Right kidney (tissue), 1 donor: ENCODE measurements around the gene LRRC17.
"Not testable (repeated sequence)": the region's sequence is repeated elsewhere in the genome, so short reads cannot be mapped to it uniquely, and the experiment has no call there.

ENCODE experiments used
- DNase-seq: peaks from one replicate; pipeline ENCODE4 v3.0.0-alpha.2; 2016

Gene LRRC17

DNA sequence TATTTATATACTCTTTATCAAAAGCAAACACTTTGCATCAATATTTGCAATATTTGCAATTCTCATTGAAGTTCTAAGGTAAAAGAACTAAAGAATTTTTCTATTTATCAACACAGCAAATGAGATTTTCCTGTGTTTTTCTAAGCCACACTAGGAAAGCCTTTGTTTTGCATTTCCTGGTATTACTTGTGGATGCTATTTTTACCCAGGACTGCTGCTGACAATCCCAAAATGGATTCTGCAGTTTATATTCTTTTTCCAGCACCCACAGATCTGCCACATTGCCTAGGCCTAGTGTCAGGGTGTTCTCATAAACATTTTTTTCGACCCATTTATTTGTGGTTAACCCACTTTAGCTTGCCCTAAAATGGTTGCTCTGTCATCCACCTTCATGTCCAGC, 25.9 kb downstream of the LRRC17 start:
- no peak for DNase-seq

DNA sequence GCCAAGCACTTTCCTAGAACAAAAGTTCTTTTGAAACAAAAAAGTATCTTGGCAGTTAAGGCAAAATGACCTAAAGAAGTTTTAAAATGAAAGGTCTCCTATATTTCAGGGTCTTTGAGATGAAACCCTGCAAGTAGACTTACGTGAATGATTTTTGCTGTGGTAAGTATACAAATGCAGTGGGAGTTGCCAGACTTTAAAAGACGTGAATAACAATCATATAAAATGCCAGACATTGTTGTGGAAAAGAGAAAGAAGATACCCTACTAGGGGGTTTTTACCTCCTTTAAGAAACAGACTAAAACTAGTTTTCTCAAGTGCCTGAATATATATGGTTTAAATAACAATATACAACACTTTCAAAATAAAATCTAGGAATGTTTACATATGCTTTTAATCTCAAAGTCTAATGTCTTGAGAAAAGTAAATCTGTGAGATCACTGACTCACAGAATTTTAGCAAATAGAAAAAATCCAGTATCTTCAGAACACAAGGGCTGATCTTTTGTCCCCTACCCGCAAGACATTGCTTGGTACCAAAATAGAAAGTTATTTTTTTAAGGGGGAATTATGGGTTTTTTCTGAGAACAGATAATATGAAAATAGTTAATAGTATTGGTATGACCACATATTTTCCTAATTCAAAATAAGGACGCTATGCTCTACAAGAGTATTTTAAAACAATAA, 29.5 kb downstream of the LRRC17 start:
- DNase-seq: no peak

DNA sequence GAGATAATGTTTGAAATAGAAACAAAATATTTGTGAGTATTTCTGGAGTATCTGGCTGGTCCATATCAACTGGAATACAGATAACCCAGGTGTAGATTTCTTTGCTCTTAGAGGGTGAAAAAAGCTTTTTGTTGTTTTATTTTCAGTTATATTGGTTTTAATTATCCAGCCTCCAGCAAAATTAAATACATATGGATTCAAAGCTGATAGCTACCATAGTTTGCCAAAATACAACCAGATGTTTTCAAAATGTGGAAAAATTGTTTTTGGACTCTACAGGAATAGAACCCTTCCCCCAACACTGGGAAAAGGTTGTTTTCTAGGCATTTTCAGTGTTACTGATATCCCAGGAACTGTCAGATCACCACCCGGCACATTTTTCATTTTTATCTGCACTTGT, 30.1 kb downstream of the LRRC17 start:
- no peak for DNase-seq

DNA sequence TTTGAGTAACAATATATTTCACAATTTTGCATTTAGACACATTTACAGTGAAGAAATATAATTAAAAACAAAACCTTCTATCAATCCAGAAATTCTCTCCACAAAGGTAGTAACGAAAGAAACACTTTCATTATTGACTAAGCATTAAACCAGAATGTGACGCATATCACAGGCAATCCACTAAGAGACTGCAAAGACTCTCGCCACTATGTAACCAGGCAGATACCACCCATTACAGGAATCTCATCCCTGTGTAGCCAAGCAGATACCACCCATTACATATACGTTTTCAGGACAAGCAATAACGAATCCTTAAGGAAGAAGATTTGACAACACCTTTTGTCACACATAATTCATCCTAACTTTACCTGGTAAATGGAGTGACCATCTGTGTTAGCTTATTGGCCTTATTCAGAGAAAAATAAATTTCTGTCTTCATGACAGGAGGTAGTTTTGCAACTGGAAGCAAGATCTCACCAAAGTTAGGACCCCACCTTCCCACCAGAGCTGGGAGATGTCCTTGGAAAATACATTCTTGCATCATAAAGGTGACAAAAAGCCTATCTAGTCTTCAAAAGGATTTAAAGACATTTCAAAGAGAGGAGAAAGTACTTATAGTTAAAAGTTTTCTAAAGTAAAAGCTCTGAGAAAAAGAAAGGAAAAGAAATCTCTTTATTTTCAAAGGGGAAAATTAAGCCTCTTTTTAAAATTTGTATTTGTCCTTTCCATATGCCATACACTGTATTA, 30.8 kb downstream of the LRRC17 start:
- DNase-seq: no peak

DNA sequence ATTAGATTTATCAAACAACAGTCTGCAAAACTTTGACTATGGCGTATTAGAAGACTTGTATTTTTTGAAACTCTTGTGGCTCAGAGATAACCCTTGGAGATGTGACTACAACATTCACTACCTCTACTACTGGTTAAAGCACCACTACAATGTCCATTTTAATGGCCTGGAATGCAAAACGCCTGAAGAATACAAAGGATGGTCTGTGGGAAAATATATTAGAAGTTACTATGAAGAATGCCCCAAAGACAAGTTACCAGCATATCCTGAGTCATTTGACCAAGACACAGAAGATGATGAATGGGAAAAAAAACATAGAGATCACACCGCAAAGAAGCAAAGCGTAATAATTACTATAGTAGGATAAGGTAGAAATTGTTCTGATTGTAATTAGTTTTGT, 31.4 kb downstream of the LRRC17 start:
- DNase-seq: no peak

DNA sequence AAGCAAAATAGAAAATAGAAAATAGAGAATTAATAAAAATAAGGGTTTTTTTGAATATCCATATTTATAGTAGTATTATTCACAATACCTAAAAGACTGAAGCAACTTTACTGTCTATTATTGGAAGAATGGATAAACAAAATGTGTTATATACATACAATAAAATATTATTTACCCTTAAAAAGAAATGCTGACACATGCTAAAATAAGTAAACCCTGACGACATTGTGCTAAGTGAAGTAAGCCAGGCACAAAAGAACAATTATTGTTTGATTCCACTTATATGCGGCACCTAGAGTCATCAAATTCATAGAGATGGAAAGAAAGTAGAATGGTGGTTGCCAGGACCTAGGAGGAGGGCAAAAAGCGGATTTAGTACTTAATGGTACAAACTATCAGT, 39.0 kb downstream of the LRRC17 start:
- no peak for DNase-seq

DNA sequence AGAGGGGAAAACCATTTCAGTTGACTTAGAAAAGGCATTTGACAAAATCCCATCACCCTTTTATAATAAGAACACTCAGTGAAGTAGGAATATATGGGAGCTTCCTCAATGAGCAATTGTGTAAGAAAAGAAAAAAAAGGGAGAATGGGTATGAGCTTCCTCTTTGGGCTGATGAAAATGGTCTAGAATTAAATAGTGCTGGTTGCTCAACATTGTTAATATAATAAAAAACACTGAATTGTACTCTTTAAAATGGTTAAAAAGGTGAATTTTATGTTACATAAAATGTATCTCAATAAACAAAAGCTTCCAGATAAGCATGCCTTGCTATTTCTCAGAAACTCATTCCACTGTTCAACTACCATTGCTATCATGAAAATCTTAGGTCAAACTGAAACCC, 40.6 kb downstream of the LRRC17 start:
- no peak for DNase-seq

DNA sequence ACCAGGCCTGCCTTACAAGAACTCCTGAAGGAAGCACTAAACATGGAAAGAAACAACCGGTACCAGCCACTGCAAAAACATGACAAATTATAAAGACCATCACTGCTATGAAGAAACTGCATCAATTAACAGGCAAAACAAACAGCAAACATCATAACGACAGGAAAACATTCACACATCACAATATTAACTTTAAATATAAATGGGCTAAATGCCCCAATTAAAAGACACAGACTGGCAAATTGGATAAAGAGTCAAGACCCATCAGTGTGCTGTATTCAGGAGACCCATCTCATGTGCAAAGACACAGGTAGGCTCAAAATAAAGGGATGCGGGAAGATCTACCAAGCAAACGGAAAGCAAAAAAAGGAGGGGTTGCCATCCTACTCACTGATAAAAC, 41.6 kb downstream of the LRRC17 start:
- DNase-seq: not testable (repeated sequence)

DNA sequence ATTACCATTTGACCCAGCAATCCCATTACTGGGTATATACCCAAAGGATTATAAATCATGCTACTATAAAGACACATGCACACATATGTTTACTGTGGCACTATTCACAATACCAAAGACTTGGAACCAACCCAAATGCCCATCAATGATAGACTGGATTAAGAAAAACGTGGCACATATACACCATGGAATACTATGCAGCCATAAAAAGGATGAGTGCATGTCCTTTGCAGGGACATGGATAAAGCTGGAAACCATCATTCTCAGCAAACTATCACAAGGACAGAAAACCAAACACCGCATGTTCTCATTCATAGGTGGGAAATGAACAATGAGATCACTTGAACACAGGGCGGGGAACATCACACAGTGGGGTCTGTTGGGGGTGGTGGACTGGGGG, 45.2 kb downstream of the LRRC17 start:
- not testable (repeated sequence) for DNase-seq

DNA sequence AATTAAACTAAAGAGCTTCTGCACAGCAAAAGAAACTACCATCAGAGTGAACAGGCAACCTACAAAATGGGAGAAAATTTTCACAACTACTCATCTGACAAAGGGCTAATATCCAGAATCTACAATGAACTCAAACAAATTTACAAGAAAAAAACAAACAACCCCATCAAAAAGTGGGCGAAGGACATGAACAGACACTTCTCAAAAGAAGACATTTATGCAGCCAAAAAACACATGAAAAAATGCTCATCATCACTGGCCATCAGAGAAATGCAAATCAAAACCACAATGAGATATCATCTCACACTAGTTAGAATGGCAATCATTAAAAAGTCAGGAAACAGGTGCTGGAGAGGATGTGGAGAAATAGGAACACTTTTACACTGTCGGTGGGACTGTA, 49.2 kb downstream of the LRRC17 start:
- DNase-seq: not testable (repeated sequence)

DNA sequence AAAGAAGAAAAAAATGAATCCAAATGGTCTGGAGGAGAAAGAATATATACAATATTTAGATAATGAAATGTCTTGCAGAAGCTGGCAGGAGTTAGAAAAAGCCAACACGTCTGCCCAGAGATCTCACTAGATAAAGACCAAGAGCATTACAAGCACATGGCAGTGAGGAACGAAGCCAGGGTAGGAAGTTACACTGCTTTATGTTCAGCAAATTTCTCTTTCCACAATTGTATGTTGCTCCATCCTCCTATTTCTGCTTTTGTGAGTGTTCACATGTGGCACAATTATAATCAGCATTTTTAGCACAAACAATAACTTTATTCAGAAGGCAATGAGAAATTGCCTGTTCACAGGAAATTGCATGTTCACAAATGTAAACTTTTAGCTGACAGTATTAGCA, 53.7 kb downstream of the LRRC17 start:
- no peak for DNase-seq

DNA sequence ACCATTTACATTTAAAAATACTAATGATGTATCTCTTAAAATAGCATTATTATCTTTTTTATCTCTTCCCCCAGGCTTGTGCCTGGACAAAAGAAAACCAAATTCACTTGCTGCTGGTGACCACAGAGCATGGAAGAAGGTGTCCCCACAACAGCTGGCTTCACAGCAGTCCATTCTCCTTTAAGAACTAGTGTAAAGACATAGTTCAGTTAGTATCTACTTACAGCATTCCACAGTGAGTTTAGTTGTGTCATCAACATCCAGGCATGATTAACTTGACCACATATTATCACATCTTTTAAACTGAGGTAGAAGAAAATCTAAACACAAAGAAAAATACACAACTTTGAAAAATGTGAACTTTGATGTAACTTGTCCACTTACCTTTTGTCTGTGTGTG, 55.0 kb downstream of the LRRC17 start:
- no peak for DNase-seq

DNA sequence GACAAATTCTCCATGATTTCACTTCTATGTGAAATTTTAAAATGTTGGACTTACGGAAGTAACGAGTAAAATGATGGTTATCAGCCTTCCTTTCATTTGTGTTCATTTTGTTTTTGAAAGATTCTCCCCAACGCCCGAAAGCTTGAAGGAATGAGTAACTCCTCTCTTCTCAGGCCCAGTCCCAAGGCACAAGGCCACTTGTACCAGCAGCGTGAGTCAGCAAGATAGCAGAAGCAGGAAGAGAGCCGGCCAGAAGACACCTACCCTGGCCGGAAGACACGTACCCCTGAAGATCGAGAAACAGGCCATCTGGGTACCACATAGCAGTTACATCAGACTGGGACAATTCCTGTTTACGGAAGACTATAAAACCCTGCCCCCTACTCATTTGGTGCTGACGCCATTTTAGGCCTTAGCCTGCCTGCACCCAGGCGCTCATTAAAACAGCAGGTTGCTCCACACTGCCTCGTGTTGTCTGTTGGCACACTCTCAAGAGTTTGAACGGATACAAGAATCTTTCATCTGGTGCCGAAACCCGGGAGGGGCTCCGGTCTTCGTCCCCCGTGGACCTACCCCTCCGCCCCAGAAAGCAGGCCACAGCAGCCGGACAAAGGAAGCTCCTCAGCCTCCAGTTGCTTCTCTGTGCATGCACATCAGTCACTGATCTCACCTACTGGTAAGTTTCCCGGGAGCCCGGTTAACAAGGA, 60.4 kb downstream of the LRRC17 start:
- DNase-seq: no peak

DNA sequence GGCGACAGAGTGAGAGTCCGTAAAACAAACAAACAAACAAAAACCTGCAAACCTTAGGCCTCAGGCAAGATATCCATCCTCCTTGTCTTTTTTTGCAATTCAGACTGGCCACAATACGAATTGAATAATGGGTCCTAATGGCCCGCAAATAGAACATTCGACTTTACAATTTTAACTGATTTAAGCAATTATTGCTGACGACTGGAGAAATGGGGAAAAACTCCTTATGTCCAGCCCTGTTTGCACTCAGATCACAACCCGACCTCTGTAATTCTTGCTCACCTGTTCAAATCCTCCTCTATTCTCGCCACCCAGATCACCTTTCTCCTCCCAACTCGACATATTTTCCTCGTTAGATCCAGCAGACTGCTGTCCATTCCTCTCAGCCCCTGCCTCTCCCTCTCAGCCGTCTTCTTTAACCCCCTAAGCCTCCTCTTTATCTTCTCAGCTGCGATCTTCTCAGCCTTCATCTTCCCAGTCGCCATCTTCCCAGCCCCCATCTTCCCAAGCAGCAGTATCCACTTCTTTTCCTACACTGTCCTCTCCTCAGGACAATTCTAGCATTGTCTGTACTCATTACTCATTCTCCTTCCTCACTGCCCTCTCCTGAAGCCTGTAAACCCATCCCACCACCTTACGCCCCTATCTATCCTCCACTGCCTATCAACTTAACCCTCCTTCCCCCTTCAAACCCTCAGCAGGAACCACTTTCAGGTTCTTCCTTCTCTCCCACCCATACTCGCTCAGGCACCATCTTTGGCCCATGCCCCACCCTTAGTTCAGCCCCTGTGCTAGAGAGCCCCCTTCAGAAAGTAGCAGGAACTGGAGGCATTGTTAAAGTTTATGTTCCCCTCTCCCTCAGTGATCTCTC, 61.8 kb downstream of the LRRC17 start:
- DNase-seq: no peak

DNA sequence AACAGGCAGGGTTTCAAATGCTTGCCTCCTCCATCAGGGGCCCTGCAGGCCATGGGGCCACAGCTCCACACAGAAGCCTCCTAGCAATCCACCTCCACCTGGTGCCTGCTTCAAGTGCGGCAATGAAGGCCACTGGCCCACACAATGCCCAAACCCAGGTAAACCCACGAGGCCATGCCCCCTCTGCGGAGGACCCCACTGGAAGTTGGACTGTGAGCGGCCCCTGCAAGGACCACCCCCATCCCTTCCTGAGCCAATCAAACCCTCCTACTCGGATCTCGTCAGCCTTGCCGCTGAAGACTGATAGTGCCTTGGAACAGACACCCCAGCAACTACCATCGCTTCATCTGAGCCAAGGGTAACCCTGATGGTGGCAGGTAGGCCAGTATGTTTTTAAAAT, 63.1 kb downstream of the LRRC17 start:
- DNase-seq: no peak

DNA sequence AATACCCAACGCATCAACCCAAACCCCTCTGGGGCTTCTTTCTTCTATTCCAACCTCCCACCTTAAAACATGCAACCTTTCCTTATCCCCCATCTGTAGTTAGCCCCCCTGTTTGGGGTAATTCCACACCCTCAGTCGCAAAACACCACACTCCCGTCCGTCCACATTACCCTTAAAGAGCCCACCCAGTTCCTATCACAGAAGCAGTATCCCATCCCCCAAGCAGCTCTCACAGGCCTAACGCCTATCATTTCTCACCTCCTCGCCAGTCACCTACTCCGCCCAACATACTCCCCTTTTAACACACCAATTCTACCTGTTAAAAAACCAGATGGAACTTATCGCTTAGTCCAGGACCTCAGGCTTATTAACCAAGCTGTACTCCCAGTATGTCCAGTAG, 63.7 kb downstream of the LRRC17 start:
- DNase-seq: no peak

DNA sequence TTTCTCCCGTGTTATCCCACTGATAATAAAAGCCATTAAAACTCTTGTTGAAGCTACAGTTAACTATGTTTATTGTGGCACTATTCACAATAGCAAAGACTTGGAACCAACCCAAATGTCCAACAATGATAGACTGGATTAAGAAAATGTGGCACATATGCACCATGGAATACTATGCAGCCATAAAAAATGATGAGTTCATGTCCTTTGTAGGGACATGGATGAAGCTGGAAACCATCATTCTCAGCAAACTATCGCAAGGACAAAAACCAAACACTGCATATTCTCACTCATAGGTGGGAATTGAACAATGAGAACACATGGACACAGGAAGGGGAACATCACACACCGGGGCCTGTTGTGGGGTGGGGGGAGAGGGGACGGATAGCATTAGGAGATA, 64.8 kb downstream of the LRRC17 start:
- DNase-seq: not testable (repeated sequence)

DNA sequence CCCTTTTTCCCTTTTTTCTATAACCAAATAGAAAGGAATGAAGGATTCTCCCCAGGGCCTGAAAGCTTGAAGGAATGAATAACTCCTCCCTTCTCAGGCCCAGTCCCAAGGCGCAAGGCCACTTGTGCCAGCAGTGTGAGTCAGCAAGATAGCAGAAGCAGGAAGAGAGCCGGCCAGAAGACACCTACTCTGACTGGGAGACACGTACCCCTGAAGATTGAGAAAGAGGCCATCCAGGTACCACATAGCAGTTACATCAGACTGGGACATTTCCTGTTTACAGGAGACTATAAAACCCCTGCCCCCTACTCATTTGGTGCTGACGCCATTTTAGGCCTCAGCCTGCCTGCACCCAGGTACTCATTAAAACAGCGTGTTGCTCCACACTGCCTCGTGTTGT, 65.5 kb downstream of the LRRC17 start:
- DNase-seq: no peak

DNA sequence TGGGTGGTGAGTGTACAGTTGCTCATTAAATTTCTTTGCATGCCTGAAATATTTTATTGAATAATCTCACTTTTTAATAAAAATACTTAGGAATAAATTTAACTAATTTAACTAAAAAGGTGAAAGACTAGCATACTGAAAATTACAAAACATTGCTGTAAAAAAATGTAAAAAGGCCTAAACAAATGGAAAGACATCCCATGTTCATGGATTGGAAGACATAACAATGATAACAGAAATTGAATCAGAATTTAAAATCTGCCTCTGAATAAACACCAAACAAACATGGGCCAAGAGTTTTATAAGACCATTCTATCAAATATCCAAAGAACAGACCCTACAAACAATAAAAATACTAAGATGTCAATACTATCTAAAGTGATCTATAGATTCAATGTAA, 66.9 kb downstream of the LRRC17 start:
- no peak for DNase-seq

DNA sequence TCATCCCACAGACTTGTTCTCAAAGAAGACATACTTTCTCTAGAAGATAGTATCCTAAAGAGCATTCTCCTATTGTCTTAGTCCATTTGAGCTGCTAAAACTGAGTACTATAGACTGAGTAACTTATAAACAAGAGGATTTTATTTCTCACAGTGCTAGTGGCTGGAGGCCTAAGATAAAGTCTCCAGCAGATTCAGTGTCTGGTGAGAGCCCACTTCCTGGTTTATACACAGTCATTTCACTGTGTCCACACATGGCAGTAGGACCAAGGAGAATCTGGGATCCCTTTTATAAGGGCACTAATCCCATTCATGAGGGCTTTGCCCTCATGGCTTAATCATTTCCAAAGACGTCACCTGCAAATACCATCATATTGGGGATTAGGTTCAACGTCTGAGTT, 68.7 kb downstream of the LRRC17 start:
- DNase-seq: no peak

DNA sequence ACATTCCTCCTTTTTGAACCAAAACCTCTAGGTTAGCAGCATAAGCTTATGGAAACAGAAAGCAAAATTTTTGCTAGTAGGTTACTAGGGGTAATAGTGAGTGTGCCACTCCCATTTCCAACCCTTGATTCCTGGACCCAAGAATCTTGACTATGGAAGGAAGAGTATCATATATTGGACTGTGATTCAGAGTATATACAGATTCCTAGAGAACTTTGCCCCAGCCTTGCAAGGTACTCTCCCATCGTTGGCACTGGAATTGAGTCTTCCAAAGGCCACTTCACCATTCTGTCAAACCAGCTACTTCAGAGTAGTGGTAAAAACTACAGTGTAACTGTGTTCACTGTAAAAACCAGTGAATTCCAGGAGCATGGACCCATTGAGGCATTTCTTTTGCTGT, 69.4 kb downstream of the LRRC17 start:
- DNase-seq: no peak

DNA sequence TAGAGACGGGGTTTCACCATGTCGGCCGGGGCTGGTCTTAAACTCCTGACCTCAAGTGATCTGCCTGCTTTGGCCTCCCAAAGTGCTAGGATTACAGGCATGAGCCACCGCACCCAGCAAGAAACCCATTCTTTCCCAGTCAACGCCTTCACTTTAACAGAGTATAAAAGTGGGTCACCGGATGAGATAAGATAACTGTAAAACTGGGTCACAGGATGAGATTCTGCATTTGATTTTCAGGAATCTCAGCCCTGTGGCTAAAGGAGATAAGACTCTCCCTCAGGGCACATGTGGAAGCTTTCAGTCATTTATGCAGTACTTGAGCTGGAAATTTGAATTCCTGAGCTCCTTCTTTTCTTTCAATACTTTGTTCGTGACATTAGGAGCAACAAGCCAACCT, 70.8 kb downstream of the LRRC17 start:
- DNase-seq: no peak
